K562 (cell line): ENCODE data around the gene TFCP2L1. TPM values are rescaled to one million over a fixed set of nuclear protein-coding genes. Genes with fewer than 3 reads are reported as not detected.

Experiments used
- ATAC-seq: fragments of 200-7000 bp; cut with Tn5 transposase; 3 replicates; pipeline ENCODE4 v1.9.1; 2020; ENCODE audit warnings: moderate library complexity
- BruUV-seq: library from RNA; stranded (reverse); fragments of 400-500 nt; replicated peaks from 2 replicates; lab custom pipeline; 2021; lab: Mats Ljungman, UMichigan
- CTCF ChIA-PET: fragments of 300-600 bp; formaldehyde crosslinking; extraction: SDS; loops from one replicate; lab custom pipeline; 2021; ENCODE audit warnings: low intra/inter-chr PET ratio; lab: Yijun Ruan, JAX
- POLR2A ChIA-PET: fragments of 300-600, 350-650 bp; sonication (Branson Sonifier 250); formaldehyde crosslinking; extraction: SDS; loops from one replicate; lab custom pipeline; 2021; ENCODE audit warnings: antibody characterized with exemption, inconsistent platforms; lab: Yijun Ruan, JAX
- DNase-seq, 4 experiments: peaks; one replicate each; pipeline versions ENCODE4 v3.0.0 to v3.0.0-alpha.2; 2011 to 2018; ENCODE audit warnings: low spot score in 3 of 4, mixed read lengths in 3 of 4; ENCODE audit errors: extremely low read depth in 1 of 4
- FAIRE-seq: peaks from 2 replicates; lab custom pipeline; 2011; peaks lifted over from hg19 to GRCh38; lab: Jason Lieb, UNC
- H2AFZ ChIP-seq: 2 replicates; pipeline ENCODE4 v1.6.0; 2011; ENCODE audit warnings: low read depth, low read length, control low read depth, inconsistent platforms
- H3K27ac ChIP-seq: fragments of 200-600 bp; 3 replicates; pipeline ENCODE4 v1.8.0; 2011; ENCODE audit warnings: low read depth, mild to moderate bottlenecking, control low read depth, inconsistent platforms, low read length, moderate library complexity, mixed read lengths; ENCODE audit errors: extremely low read depth
- H3K27me3 ChIP-seq, 2 experiments: fragments of 300-600 bp in 1 of 2; 2 replicates in 1 of 2; 3 replicates in 1 of 2; pipeline versions ENCODE4 v1.6.0 to v1.8.0; 2011; ENCODE audit warnings: inconsistent platforms in 2 of 2, low read length in 2 of 2, mild to moderate bottlenecking in 1 of 2, mixed read lengths in 1 of 2, moderate library complexity in 1 of 2; ENCODE audit not compliant: control insufficient read depth in 2 of 2, insufficient read depth in 2 of 2
- H3K36me3 ChIP-seq: fragments of 300-600 bp; 3 replicates; pipeline ENCODE4 v1.8.0; 2011; ENCODE audit warnings: mild to moderate bottlenecking, low read length, inconsistent platforms; ENCODE audit not compliant: control insufficient read depth, insufficient read depth
- H3K4me1 ChIP-seq, 2 experiments: fragments of 200-600 bp in 1 of 2; replicated peaks in 1 of 2; 2 replicates in 1 of 2; 3 replicates in 1 of 2; pipeline versions ENCODE4 v1.5.1 to v1.8.0; 2011; ENCODE audit warnings: inconsistent platforms in 2 of 2, low read length in 2 of 2, mild to moderate bottlenecking in 1 of 2, mixed read lengths in 1 of 2, moderate library complexity in 1 of 2; ENCODE audit not compliant: control insufficient read depth in 2 of 2, insufficient read depth in 2 of 2
- H3K4me2 ChIP-seq: 2 replicates; pipeline ENCODE4 v1.6.1; 2011; ENCODE audit warnings: low read length, control low read depth, inconsistent platforms, mixed read lengths; ENCODE audit not compliant: insufficient read depth
- H3K4me3 ChIP-seq: fragments of 200-600 bp; sonication (generic), shearing (Covaris generic); 2 replicates; pipeline ENCODE4 v1.5.1; 2016; ENCODE audit warnings: control low read depth, inconsistent platforms
- H3K79me2 ChIP-seq: fragments of 200-600 bp; 3 replicates; pipeline ENCODE4 v1.8.0; 2011; ENCODE audit warnings: low read length, inconsistent platforms; ENCODE audit not compliant: control insufficient read depth, insufficient read depth
- H3K9ac ChIP-seq, 2 experiments: 2 replicates each; pipeline versions ENCODE4 v1.6.0 to v1.6.1; 2011; ENCODE audit warnings: low read depth in 2 of 2, low read length in 2 of 2, control low read depth in 1 of 2, inconsistent platforms in 1 of 2, mild to moderate bottlenecking in 1 of 2, mixed read lengths in 1 of 2; ENCODE audit not compliant: insufficient read depth in 1 of 2
- H3K9me1 ChIP-seq: one replicate; pipeline ENCODE4 v1.6.0; 2011; ENCODE audit warnings: inconsistent platforms, mild to moderate bottlenecking, low read length, moderate library complexity; ENCODE audit not compliant: control insufficient read depth, insufficient read depth
- H3K9me3 ChIP-seq: replicated peaks from 2 replicates; pipeline ENCODE4 v1.5.1; 2011; ENCODE audit warnings: low read depth, low read length, inconsistent platforms; ENCODE audit not compliant: control insufficient read depth, insufficient read depth
- H4K20me1 ChIP-seq: replicated peaks from 2 replicates; pipeline ENCODE4 v1.6.1; 2011; ENCODE audit warnings: low read length, inconsistent platforms, mixed read lengths; ENCODE audit not compliant: control insufficient read depth, insufficient read depth
- BRF1 ChIP-seq: IDR thresholded peaks from 3 replicates; pipeline ENCODE4 v1.6.1; 2011; ENCODE audit warnings: borderline replicate concordance, mild to moderate bottlenecking; ENCODE audit not compliant: insufficient read length; ENCODE audit errors: extremely low read depth
- CBX5 ChIP-seq: IDR thresholded peaks from 2 replicates; pipeline ENCODE4 v1.6.1; 2014; ENCODE audit warnings: low read depth, borderline replicate concordance
- ETS2 ChIP-seq: IDR thresholded peaks from 2 replicates; pipeline ENCODE4 v1.6.1; 2016; ENCODE audit warnings: borderline replicate concordance, missing genetic modification characterization, mild to moderate bottlenecking, moderate library complexity, missing compliant biosample characterization; ENCODE audit not compliant: poor library complexity, severe bottlenecking
- FIP1L1 ChIP-seq: fragments of 200-400 bp; formaldehyde crosslinking; IDR thresholded peaks from 2 replicates; pipeline ENCODE4 v1.6.1; 2018; ENCODE audit warnings: mild to moderate bottlenecking, low read depth, low read length; ENCODE audit not compliant: poor library complexity, severe bottlenecking
- JUND ChIP-seq, 2 experiments: IDR thresholded peaks; 2 replicates in 1 of 2; 3 replicates in 1 of 2; pipeline ENCODE4 v1.6.1; 2011; ENCODE audit warnings: borderline replicate concordance in 2 of 2, low read depth in 2 of 2, low read length in 2 of 2, improper control_type of control experiment in 1 of 2, missing biosample characterization in 1 of 2, missing genetic modification characterization in 1 of 2, missing genetic modification reagents in 1 of 2
- MTA2 ChIP-seq: fragments of 450-650 bp; IDR thresholded peaks from 2 replicates; pipeline ENCODE4 v1.6.1; 2016; ENCODE audit warnings: low read depth
- RNF2 ChIP-seq: sonication (generic); IDR thresholded peaks from 2 replicates; pipeline ENCODE4 v1.6.1; 2016
- ZNF124 ChIP-seq: sonication (generic); formaldehyde crosslinking; IDR thresholded peaks from 2 replicates; pipeline ENCODE4 v1.8.1; 2022; ENCODE audit warnings: missing genetic modification reagents
- ZNF445 ChIP-seq: fragments of 250-450 bp; sonication (Bioruptor Pico); IDR thresholded peaks from 2 replicates; pipeline ENCODE4 v1.4.0; 2020; ENCODE audit warnings: low read depth, mild to moderate bottlenecking, moderate library complexity
- ZZZ3 ChIP-seq: fragments of 450-650 bp; IDR thresholded peaks from 2 replicates; pipeline ENCODE4 v1.6.1; 2016; ENCODE audit warnings: antibody characterized with exemption, mild to moderate bottlenecking, moderate library complexity
- WGBS: fragments of 100-300 bp; shearing (Covaris generic); methylation state at CpG from one replicate; pipeline ENCODE4 v1.1.6; 2016; ENCODE audit warnings: low coverage, mixed read lengths; ENCODE audit not compliant: insufficient coverage; ENCODE audit errors: missing lambda C conversion rate; 5-methylcytosine and 5-hydroxymethylcytosine counted together
- in situ Hi-C: fragments of 300-500 bp; cut with MboI; formaldehyde crosslinking; loops from 4 replicates; pipeline ENCODE4 v1.15.0; 2018; ENCODE audit warnings: inconsistent platforms, mixed read lengths
- intact Hi-C: fragments of 100-400 bp; cut with micrococcal nuclease; formaldehyde crosslinking; loops from 2 replicates; pipeline ENCODE4 v1.14.2; 2022
- polyA plus RNA-seq, 8 experiments: library from polyadenylated mRNA; depleted of rRNA in 4 of 8; stranded (reverse) in 5 of 8; unstranded in 3 of 8; fragments of >200 nt; fragmentation: Nextera tagmentation in 2 of 8; fragmentation: Illumina TruSeq in 1 of 8; extraction: Ambion mirVana in 2 of 8; extraction: Trizol in 1 of 8; gene quantifications; 2 replicates each; pipeline versions ENCODE4 v1.2.1 to v1.2.3, GENCODE V29; 2011 to 2014; ENCODE audit warnings: inconsistent platforms in 1 of 8, missing spikeins in 1 of 8
- total RNA-seq, 7 experiments: library from RNA; depleted of rRNA in 6 of 7; stranded (reverse); fragments of >200 nt in 6 of 7; fragmentation: Illumina TruSeq in 2 of 7; extraction: Trizol in 2 of 7; gene quantifications; 2 replicates each; pipeline versions ENCODE4 v1.2.1 to v1.2.3, GENCODE V29; 2011 to 2021; ENCODE audit warnings: low replicate concordance in 1 of 7
- TF ChIP-seq, protein P1 (sequence below): fragments of 250-450 bp; sonication (Bioruptor Pico); IDR thresholded peaks from 2 replicates; pipeline ENCODE4 v1.5.0; 2021

Gene TFCP2L1
- total and polyA plus RNA-seq, 9 of the 15 experiments (the other 6 are each of a cell fraction or from before 2014, with no cell fraction given), result 0.08 to 1.00 (median 0.42) TPM

DNA sequence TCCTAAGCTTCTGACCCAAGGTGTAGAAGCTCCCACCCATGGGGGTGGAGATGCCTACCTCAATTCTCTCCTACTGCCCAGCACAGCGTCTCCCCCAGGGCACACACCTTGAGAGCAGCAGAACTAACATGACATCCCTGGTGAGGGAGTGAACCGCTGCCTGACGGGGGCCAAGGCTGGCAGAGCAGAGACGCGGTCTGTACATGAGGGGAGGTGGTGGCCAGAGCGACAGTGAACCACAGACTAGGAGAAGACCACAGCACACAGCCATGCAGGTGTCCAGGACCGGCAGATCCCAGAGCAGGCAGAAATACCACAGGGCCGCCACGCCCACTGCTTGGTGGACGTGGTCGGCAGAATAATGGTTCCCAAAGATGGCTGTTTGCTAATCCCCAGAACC, 40.4 kb downstream of the TFCP2L1 start:
- Histone ChIP-seq H3K4me3 (no peak overlapping the region), H4K20me1 (no peaks in the 10 kb centered on the region), H3K4me2 (no peak overlapping the region), H3K9me3 (no peaks in the 10 kb centered on the region), H3K4me1 (no peaks in the 10 kb centered on the region; a peak in 1 of 5 replicates), H3K27ac (no peak overlapping the region), H3K27me3 (peaks cover 24 to 70% of the 10 kb centered on the region in 2 experiments), H3K9me1 (no peaks in the 10 kb centered on the region), H2AFZ (no peak overlapping the region), H3K36me3 (no peaks in the 10 kb centered on the region), H3K79me2 (no peaks in the 10 kb centered on the region), H3K9ac (no peak overlapping the region; a peak in 1 of 4 replicates)
- CTCF ChIA-PET, result no interaction called here
- no peak for ATAC-seq
- no peak for FAIRE-seq
- TF ChIP-seq FIP1L1, result no peak
- TF ChIP-seq ZZZ3, result no peak
- 41% methylated on average over 11 of the region's 11 CpGs for WGBS
- POLR2A ChIA-PET, result no interaction called here
- no TSS peak for BruUV-seq
- intact Hi-C loops, result no loop called here
- DNase-seq, result no peak
- in situ Hi-C loops, result no loop called here

DNA sequence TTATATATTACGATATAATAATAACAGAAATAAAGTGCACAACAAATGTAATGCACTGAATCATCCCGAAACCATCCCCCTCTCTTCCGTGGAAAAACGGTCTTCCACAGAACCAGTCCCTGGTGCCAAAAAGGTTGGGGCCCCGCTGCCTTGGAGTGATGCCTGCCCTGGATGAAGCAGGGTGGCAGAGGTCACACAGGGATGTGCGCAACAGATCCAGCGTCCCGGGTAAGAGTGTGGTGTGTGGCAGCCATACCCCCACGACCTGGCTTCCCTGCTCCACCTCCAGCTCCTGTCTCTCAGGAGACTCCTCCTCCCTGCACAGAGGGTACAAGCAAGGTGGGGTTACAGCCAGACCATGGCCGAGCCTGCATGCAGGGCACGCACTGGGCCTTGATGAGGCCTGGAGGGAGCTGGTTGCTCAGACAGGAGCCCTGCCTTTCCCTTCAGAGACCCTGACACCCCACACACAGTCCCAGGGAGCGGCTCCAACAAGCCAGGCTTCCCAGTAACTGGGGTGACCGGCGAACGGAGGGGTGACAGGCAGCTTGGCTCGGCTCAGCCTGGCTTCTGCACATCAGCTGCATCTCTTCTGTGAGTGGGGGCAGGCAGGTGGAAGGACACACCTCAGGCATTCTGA, 41.1 kb downstream of the TFCP2L1 start:
- Histone ChIP-seq H3K4me2 (no peak overlapping the region), H3K4me1 (no peaks in the 10 kb centered on the region; a peak in 1 of 5 replicates), H3K27me3 (peaks cover 26 to 70% of the 10 kb centered on the region in 2 experiments), H3K27ac (no peak overlapping the region), H4K20me1 (no peaks in the 10 kb centered on the region), H3K9me3 (no peaks in the 10 kb centered on the region), H3K36me3 (no peaks in the 10 kb centered on the region), H3K79me2 (no peaks in the 10 kb centered on the region), H3K9me1 (no peaks in the 10 kb centered on the region), H2AFZ (no peak overlapping the region), H3K9ac (no peak overlapping the region; a peak in 1 of 4 replicates), H3K4me3 (no peak overlapping the region)
- no TSS peak for BruUV-seq
- in situ Hi-C loops (no loop called here), intact Hi-C loops (no loop called here)
- POLR2A ChIA-PET, result no interaction called here
- no peak for ATAC-seq
- FAIRE-seq, result no peak
- TF ChIP-seq JUND (IDR thresholded peaks at IDR 0.05; ENCODE audit: borderline replicate concordance, low read depth, low read length) (no peak), JUND (tag; IDR thresholded peaks at IDR 0.05; ENCODE audit: borderline replicate concordance, low read depth, low read length) (no peak), ZNF124 (CRISPR knock-in tag) (no peak), BRF1 (no peak), RNF2 (no peak), ZNF445 (no peak), CBX5 (no peak), MTA2 (no peak), ETS2 (tag) (no peak)
- TF ChIP-seq, protein P1, sequence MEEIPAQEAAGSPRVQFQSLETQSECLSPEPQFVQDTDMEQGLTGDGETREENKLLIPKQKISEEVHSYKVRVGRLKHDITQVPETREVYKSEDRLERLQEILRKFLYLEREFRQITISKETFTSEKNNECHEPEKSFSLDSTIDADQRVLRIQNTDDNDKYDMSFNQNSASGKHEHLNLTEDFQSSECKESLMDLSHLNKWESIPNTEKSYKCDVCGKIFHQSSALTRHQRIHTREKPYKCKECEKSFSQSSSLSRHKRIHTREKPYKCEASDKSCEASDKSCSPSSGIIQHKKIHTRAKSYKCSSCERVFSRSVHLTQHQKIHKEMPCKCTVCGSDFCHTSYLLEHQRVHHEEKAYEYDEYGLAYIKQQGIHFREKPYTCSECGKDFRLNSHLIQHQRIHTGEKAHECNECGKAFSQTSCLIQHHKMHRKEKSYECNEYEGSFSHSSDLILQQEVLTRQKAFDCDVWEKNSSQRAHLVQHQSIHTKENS (CRISPR knock-in tag), result no peak
- WGBS, result 22% methylated on average over 16 of the region's 16 CpGs
- no peak for DNase-seq
- CTCF ChIA-PET, result no interaction called here
